GM19372 (cell line): Measurements from ENCODE around the gene COPA.

Experiments used
- ATAC-seq: cut with Tn5 transposase; IDR thresholded peaks from one replicate; pipeline ENCODE4 v1.9.1; 2021; ENCODE audit warnings: mild to moderate bottlenecking, low read depth, moderate library complexity; ENCODE audit not compliant: unreplicated experiment

Gene COPA

DNA sequence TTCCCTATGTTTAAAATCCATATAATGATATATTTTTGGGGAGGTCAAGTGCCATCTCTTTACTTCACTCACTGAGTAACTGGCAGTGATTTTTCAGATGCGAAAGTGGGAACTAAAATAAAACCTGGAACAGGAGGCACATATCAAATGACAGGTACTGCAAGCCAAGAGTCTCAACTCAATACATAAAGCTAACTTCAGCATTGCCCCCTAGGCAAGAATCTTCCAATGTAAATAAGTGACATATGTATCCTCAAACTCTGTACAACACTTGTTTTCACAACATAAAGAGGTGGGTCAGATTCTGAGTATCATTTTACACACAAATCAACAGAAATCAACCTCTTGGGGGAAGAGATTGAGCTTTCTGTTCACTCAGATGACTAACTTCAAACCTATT lies 98.8 kb downstream of the COPA start:
- ATAC-seq, result no peak

- no peak for ATAC-seq
Observed at GRCh38 chr1:160243767-160244166, 99.3 kb downstream of the COPA start.

GRCh38 chr1:160239582-160240299 lies 103.3 kb downstream of the COPA start:
- ATAC-seq, result no peak
